PFSK-1 (cell line): ENCODE measurements around the gene XIRP2.

Experiments used
- FOXP2 ChIP-seq: optimal IDR thresholded peaks from 2 replicates; pipeline ENCODE3; 2011; ENCODE audit warnings: borderline replicate concordance, control low read depth, inconsistent platforms; ENCODE audit not compliant: insufficient read depth; ENCODE audit errors: extremely low read length, extremely low read depth
- POLR2AphosphoS5 ChIP-seq: IDR thresholded peaks from 2 replicates; pipeline ENCODE4 v1.6.1; 2012; ENCODE audit warnings: low read depth, mild to moderate bottlenecking, control low read depth, low read length, moderate library complexity
- REST ChIP-seq, 2 experiments: IDR thresholded peaks; 2 replicates each; pipeline versions ENCODE4 v1.6.1 to v1.8.0; 2011 to 2012; ENCODE audit warnings: low read depth in 2 of 2, low read length in 2 of 2, control low read depth in 1 of 2, inconsistent platforms in 1 of 2, mild to moderate bottlenecking in 1 of 2, moderate library complexity in 1 of 2; ENCODE audit not compliant: insufficient read depth in 1 of 2
- SIN3A ChIP-seq: IDR thresholded peaks from 2 replicates; pipeline ENCODE4 v1.6.1; 2012; ENCODE audit warnings: mild to moderate bottlenecking, low read length, moderate library complexity, borderline replicate concordance; ENCODE audit not compliant: insufficient read depth
- TAF1 ChIP-seq: IDR thresholded peaks from 2 replicates; pipeline ENCODE4 v1.6.1; 2012; ENCODE audit warnings: low read length, control low read depth, borderline replicate concordance; ENCODE audit not compliant: insufficient read depth

GRCh38 chr2:166867874-166868514 lies 20.3 kb upstream of the XIRP2 start:
- TF ChIP-seq POLR2AphosphoS5 = no peak
- TF ChIP-seq TAF1 = no peak
- TF ChIP-seq REST (IDR thresholded peaks at IDR 0.05; ENCODE audit: insufficient read depth in 1 of 2, low read depth in 2 of 2, low read length in 2 of 2) = no peak
- no peak for TF ChIP-seq SIN3A
- no peak for TF ChIP-seq FOXP2
